ENCODE results near the gene ZNF280D. TPM values are rescaled to one million over a fixed set of nuclear protein-coding genes. Genes with fewer than 3 reads are reported as not detected.
"Not testable (repeated sequence)": the region's sequence is repeated elsewhere in the genome, so short reads cannot be mapped to it uniquely, and the experiment has no call there.

Gene ZNF280D
- total RNA-seq (ENCODE audit: low replicate concordance), result 30.9 and 55.3 TPM in 2 replicates

GRCh38 chr15:56733136-56734012, at the start of gene ZNF280D:
Gene ZNF280D, minus strand, starts transcription at chr15:56733509. Its CDS starts 26,400 bp downstream, at chr15:56707109.
- peak; percentile 86 for DNase-seq (ENCODE audit: low read depth)
- TF ChIP-seq CTCF (IDR thresholded peaks at IDR 0.05; ENCODE audit: insufficient read depth, low read length), result no peak
- H3K4me3 ChIP-seq (ENCODE audit: low read depth, low read length), result peak within 1 kb of the TSS; percentile 81

GRCh38 chr15:56782306-56782705, 49.0 kb upstream of the ZNF280D start:
- H3K4me3 ChIP-seq (ENCODE audit: low read depth, low read length), result no peak overlapping the region
- no peak for TF ChIP-seq CTCF (IDR thresholded peaks at IDR 0.05; ENCODE audit: insufficient read depth, low read length)
- no peak for DNase-seq (ENCODE audit: low read depth)

GRCh38 chr15:56781666-56782065, 48.4 kb upstream of the ZNF280D start:
- no peak for TF ChIP-seq CTCF (IDR thresholded peaks at IDR 0.05; ENCODE audit: insufficient read depth, low read length)
- no peak overlapping the region for H3K4me3 ChIP-seq (ENCODE audit: low read depth, low read length)
- DNase-seq (ENCODE audit: low read depth), result no peak

GRCh38 chr15:56780102-56780725, 46.9 kb upstream of the ZNF280D start:
- not testable (repeated sequence) for DNase-seq (ENCODE audit: low read depth); H3K4me3 ChIP-seq (ENCODE audit: low read depth, low read length)

- H3K4me3 ChIP-seq (ENCODE audit: low read depth, low read length); DNase-seq (ENCODE audit: low read depth): not testable (repeated sequence)
Observed at GRCh38 chr15:56779449-56779848, 46.1 kb upstream of the ZNF280D start.

GRCh38 chr15:56778761-56779160, 45.5 kb upstream of the ZNF280D start:
- no peak overlapping the region for H3K4me3 ChIP-seq (ENCODE audit: low read depth, low read length)
- no peak for TF ChIP-seq CTCF (IDR thresholded peaks at IDR 0.05; ENCODE audit: insufficient read depth, low read length)
- no peak for DNase-seq (ENCODE audit: low read depth)

GRCh38 chr15:56776839-56777238, 43.5 kb upstream of the ZNF280D start:
- DNase-seq (ENCODE audit: low read depth), result no peak
- H3K4me3 ChIP-seq (ENCODE audit: low read depth, low read length), result no peak overlapping the region
- TF ChIP-seq CTCF (IDR thresholded peaks at IDR 0.05; ENCODE audit: insufficient read depth, low read length), result no peak

Measured in fibroblast of the aortic adventitia (primary cell).